ENCODE measurements around the gene C4orf54. TPM values are rescaled to one million over a fixed set of nuclear protein-coding genes. Genes with fewer than 3 reads are reported as not detected.

The C4orf54 gene
- total RNA-seq, 1 experiment from 2014 or later, result not detected

DNA sequence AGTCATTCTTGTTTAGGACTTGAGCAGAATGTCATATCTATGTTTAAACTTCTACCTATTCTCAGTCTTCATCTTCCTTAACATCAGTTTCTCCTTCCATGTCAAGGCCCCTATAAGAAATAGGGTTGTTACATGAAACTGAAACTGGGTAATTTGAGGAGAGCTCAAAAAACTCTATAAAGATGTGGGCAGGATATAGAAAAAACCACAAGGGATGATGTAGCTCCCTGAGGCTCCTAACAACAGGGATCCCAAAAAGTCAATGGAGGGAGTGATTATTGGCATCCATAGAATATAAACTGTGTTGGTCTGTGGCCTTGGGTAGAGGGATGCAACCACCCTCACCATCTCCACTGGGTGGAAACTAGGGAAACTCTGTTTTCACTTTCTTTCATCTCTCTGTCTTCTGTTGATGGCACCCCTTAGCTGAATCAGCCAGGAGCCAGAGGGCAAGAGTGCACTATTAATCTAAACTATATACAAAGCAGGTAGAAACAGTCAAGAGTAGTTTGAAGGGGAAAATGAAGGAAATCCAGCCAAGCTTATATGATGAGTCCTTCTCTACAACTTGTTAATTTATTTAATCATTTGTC is 27.6 kb downstream of the C4orf54 start:
- TF ChIP-seq CTCF (conservative IDR thresholded peaks at IDR 0.05), result no peak
- no peak overlapping the region for H3K27ac ChIP-seq (ENCODE audit: insufficient read length, low read depth, low read length)
- H4K20me1 ChIP-seq (ENCODE audit: control insufficient read depth, insufficient read depth, insufficient read length), result no peaks in the 10 kb centered on the region
- H4K91ac ChIP-seq (ENCODE audit: insufficient read length, low read depth, low read length), result no peak overlapping the region
- H2AK5ac ChIP-seq (ENCODE audit: insufficient read length, low read length), result no peak overlapping the region
- no peak overlapping the region for H4K5ac ChIP-seq (ENCODE audit: insufficient read length, low read depth, low read length)
- no peak overlapping the region for H2BK5ac ChIP-seq (ENCODE audit: insufficient read length, low read length)
- no peak overlapping the region for H3K18ac ChIP-seq (ENCODE audit: insufficient read length, low read depth, low read length)
- Mint-ChIP-seq H3K27me3 (ENCODE audit: low read depth) (no peaks in the 10 kb centered on the region), H3K36me3 (ENCODE audit: insufficient read depth in 1 of 3, low read depth in 3 of 3) (no peaks in the 10 kb centered on the region), H3K27ac (no peak overlapping the region), H3K4me3 (no peak overlapping the region), H3K4me1 (peaks cover 0 to 8% of the 10 kb centered on the region in 2 experiments; a peak in 2 of 4 replicates), H3K9me3 (no peaks in the 10 kb centered on the region; a peak in 1 of 5 replicates)
- H3K4me1 ChIP-seq (ENCODE audit: insufficient read depth, low read length), result no peaks in the 10 kb centered on the region; the same call in 1 of the 2 replicates
- H3K23me2 ChIP-seq (ENCODE audit: insufficient read length, low read depth, low read length, poor library complexity, severe bottlenecking), result no peaks in the 10 kb centered on the region
- no peak overlapping the region for H2BK12ac ChIP-seq (ENCODE audit: insufficient read length, low read depth, low read length)
- H3K79me2 ChIP-seq (ENCODE audit: insufficient read depth, low read length), result no peaks in the 10 kb centered on the region
- no peaks in the 10 kb centered on the region for H3K9me3 ChIP-seq (ENCODE audit: control insufficient read depth, low read depth, low read length)
- no peak overlapping the region for H3K4ac ChIP-seq (ENCODE audit: low read depth, low read length)
- H2AFZ ChIP-seq (ENCODE audit: low read length), result no peak overlapping the region
- DNase-seq, result no peak
- no peak overlapping the region for H3K23ac ChIP-seq (ENCODE audit: insufficient read length, low read depth, low read length)
- H3K27me3 ChIP-seq (ENCODE audit: insufficient read depth, low read length), result no peaks in the 10 kb centered on the region
- no peak overlapping the region for H3K14ac ChIP-seq (ENCODE audit: insufficient read depth, low read length)
- H2BK20ac ChIP-seq (ENCODE audit: low read depth, low read length, poor library complexity, severe bottlenecking), result no peak overlapping the region
- no peak overlapping the region for H3K56ac ChIP-seq (ENCODE audit: insufficient read length, low read depth, low read length)
- no peak overlapping the region for H3K9ac ChIP-seq (ENCODE audit: extremely low read depth, insufficient read length, low read length)
- H3T11ph ChIP-seq (ENCODE audit: low read length), result no peak overlapping the region
- no peak overlapping the region for H4K8ac ChIP-seq (replicated peaks; ENCODE audit: insufficient read length, low read depth, low read length)
- H3K4me2 ChIP-seq (ENCODE audit: insufficient read depth, insufficient read length, low read length), result no peak overlapping the region
- H3K79me1 ChIP-seq (ENCODE audit: insufficient read depth, low read depth, low read length, poor library complexity, severe bottlenecking), result no peaks in the 10 kb centered on the region
- H2BK15ac ChIP-seq (ENCODE audit: low read depth, low read length), result no peak overlapping the region
- H2BK120ac ChIP-seq (ENCODE audit: low read depth, low read length, poor library complexity, severe bottlenecking), result no peak overlapping the region

Data from H9 (cell line).